ENCODE results near the gene TAB2.
A peak's percentile ranks its signal among the peaks of the same experiment; 100 is the strongest.

TAB2 gene

DNA sequence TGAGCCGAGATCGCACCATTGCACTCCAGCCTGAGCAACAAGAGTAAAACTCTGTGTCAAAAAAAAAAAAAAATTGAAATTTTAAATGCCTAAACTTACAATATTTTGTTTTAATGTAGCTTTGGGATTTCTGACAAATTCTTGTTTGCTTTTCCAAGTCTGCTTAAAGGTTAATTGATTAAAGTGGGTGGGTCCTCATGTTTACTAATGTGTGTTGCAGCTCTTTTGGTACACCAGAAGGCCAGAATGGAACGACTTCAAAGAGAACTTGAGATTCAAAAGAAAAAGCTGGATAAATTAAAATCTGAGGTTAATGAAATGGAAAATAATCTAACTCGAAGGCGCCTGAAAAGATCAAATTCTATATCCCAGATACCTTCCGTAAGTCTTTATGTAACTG is 79.9 kb downstream of the TAB2 start:
- no peak overlapping the region for H3K14ac ChIP-seq (ENCODE audit: low read length in 2 of 2)
- no peak overlapping the region for H3K27ac ChIP-seq (ENCODE audit: low read length, poor library complexity, severe bottlenecking)
- no peak overlapping the region for H3K4me2 ChIP-seq (ENCODE audit: low read length, poor library complexity, severe bottlenecking)
- H2BK12ac ChIP-seq (ENCODE audit: low read length in 2 of 2) = no peak overlapping the region
- H2AK5ac ChIP-seq (ENCODE audit: low read length, severe bottlenecking) = no peak overlapping the region
- no peaks in the 10 kb centered on the region for H3K4me1 ChIP-seq (ENCODE audit: control insufficient read depth, insufficient read depth, low read depth, low read length)
- H3K4ac ChIP-seq (ENCODE audit: low read depth in 1 of 2, low read length in 2 of 2) = no peak overlapping the region
- no peak overlapping the region for H3K18ac ChIP-seq (ENCODE audit: low read depth in 1 of 2, low read length in 2 of 2)
- no peaks in the 10 kb centered on the region for H3K27me3 ChIP-seq (ENCODE audit: control insufficient read depth in 1 of 2, insufficient read depth in 1 of 2, low read length in 2 of 2)
- no peak overlapping the region for H2AFZ ChIP-seq (ENCODE audit: low read depth, low read length)
- H4K8ac ChIP-seq (ENCODE audit: low read length) = no peak overlapping the region
- no peaks in the 10 kb centered on the region for H3K9me3 ChIP-seq (ENCODE audit: control insufficient read depth, low read length)
- peaks cover 11% of the 10 kb centered on the region for H3K79me1 ChIP-seq (replicated peaks; ENCODE audit: low read length, poor library complexity, severe bottlenecking)
- DNase-seq = no peak
- WGBS = 100% methylated on average over 1 of the region's 6 CpGs
- peaks cover 9 to 71% of the 10 kb centered on the region in 2 experiments for H3K36me3 ChIP-seq (ENCODE audit: control insufficient read depth in 1 of 2, insufficient read depth in 2 of 2, low read depth in 1 of 2, low read length in 2 of 2)
- no peak overlapping the region for H2BK120ac ChIP-seq (ENCODE audit: low read depth, low read length)
- no peak overlapping the region for H2BK5ac ChIP-seq (ENCODE audit: low read depth, low read length, poor library complexity, severe bottlenecking)
- H3K9ac ChIP-seq (ENCODE audit: low read length) = no peak overlapping the region
- H3K23ac ChIP-seq (ENCODE audit: low read length in 2 of 2) = no peak overlapping the region
- H4K91ac ChIP-seq (ENCODE audit: low read length) = no peak overlapping the region
- no peak overlapping the region for H3K4me3 ChIP-seq (ENCODE audit: insufficient read depth in 1 of 2, low read depth in 1 of 2, low read length in 2 of 2)
- no peak overlapping the region for H2BK15ac ChIP-seq (ENCODE audit: low read depth, poor library complexity, severe bottlenecking)

DNA sequence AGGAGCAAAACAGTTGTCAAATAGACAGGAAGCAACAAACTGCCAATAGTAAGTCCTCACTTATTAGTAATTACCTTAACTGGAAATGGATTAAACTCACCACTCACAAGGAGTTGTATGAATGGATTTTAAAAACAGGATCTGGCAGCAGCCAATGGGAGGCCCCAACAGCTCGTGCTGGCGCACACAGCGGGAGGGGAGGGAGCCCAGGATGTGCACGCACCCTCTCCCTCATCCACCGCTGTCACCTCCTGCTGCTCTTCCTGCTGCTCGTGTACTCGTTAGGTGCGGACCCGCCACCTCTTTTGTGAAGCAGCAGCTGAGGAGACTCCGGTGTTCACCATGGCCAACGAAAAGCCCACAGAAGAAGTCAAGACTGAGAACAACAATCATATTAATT is 82.5 kb downstream of the TAB2 start, which contains the start of gene SUMO4:
SUMO4 (plus strand) TSS at position 213 of the 400 bp plus-strand sequence; CDS start at position 343, 130 bp downstream.
- H3K79me1 ChIP-seq (replicated peaks; ENCODE audit: low read length, poor library complexity, severe bottlenecking) = peaks cover 13% of the 10 kb centered on the region
- no peak within 1 kb of the TSS for H2BK12ac ChIP-seq (ENCODE audit: low read length in 2 of 2)
- WGBS = 98% methylated on average over 11 of the region's 11 CpGs
- H2AFZ ChIP-seq (ENCODE audit: low read depth, low read length) = no peak within 1 kb of the TSS
- H3K36me3 ChIP-seq (ENCODE audit: control insufficient read depth in 1 of 2, insufficient read depth in 2 of 2, low read depth in 1 of 2, low read length in 2 of 2) = peaks cover 9 to 84% of the 10 kb centered on the region in 2 experiments
- H3K4ac ChIP-seq (ENCODE audit: low read depth in 1 of 2, low read length in 2 of 2) = no peak within 1 kb of the TSS
- no peak within 1 kb of the TSS for H3K27ac ChIP-seq (ENCODE audit: low read length, poor library complexity, severe bottlenecking)
- H3K27me3 ChIP-seq (ENCODE audit: control insufficient read depth in 1 of 2, insufficient read depth in 1 of 2, low read length in 2 of 2) = no peaks in the 10 kb centered on the region
- H2BK15ac ChIP-seq (ENCODE audit: low read depth, poor library complexity, severe bottlenecking) = no peak within 1 kb of the TSS
- H3K18ac ChIP-seq (ENCODE audit: low read depth in 1 of 2, low read length in 2 of 2) = no peak within 1 kb of the TSS
- no peak within 1 kb of the TSS for H3K4me3 ChIP-seq (ENCODE audit: insufficient read depth in 1 of 2, low read depth in 1 of 2, low read length in 2 of 2)
- no peaks in the 10 kb centered on the region for H3K9me3 ChIP-seq (ENCODE audit: control insufficient read depth, low read length)
- H2BK120ac ChIP-seq (ENCODE audit: low read depth, low read length) = no peak within 1 kb of the TSS
- no peaks in the 10 kb centered on the region for H3K4me1 ChIP-seq (ENCODE audit: control insufficient read depth, insufficient read depth, low read depth, low read length)
- H2BK5ac ChIP-seq (ENCODE audit: low read depth, low read length, poor library complexity, severe bottlenecking) = no peak within 1 kb of the TSS
- no peak within 1 kb of the TSS for H4K8ac ChIP-seq (ENCODE audit: low read length)
- no peak within 1 kb of the TSS for H3K14ac ChIP-seq (ENCODE audit: low read length in 2 of 2)
- no peak for DNase-seq
- H3K23ac ChIP-seq (ENCODE audit: low read length in 2 of 2) = no peak within 1 kb of the TSS
- no peak within 1 kb of the TSS for H3K4me2 ChIP-seq (ENCODE audit: low read length, poor library complexity, severe bottlenecking)
- H4K91ac ChIP-seq (ENCODE audit: low read length) = no peak within 1 kb of the TSS
- no peak within 1 kb of the TSS for H2AK5ac ChIP-seq (ENCODE audit: low read length, severe bottlenecking)
- no peak within 1 kb of the TSS for H3K9ac ChIP-seq (ENCODE audit: low read length)

DNA sequence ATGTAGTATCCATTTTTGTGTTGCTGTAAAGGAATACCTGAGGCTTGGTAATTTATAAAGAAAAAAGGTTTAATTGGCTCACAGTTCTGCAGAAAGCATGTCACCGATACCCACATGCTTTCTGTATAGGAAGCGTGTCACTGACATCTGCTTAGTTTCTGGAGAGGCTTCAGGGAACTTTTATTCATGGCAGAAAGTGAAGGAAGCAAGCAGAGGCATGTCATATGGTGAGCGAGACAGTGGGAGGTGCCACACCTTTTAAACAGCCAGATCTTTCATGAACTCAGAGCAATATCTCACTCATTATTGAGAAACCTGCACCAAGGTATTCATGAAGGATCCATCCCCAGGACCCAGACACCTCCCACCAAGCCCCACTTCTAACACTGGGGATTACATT is 86.0 kb downstream of the TAB2 start:
- no peak overlapping the region for H3K14ac ChIP-seq (ENCODE audit: low read length in 2 of 2)
- H3K27ac ChIP-seq (ENCODE audit: low read length, poor library complexity, severe bottlenecking) = no peak overlapping the region
- peaks cover 11% of the 10 kb centered on the region for H3K79me1 ChIP-seq (replicated peaks; ENCODE audit: low read length, poor library complexity, severe bottlenecking)
- H3K36me3 ChIP-seq (ENCODE audit: control insufficient read depth in 1 of 2, insufficient read depth in 2 of 2, low read depth in 1 of 2, low read length in 2 of 2) = peaks cover 6 to 78% of the 10 kb centered on the region in 2 experiments
- H3K9me3 ChIP-seq (ENCODE audit: control insufficient read depth, low read length) = no peaks in the 10 kb centered on the region
- no peak overlapping the region for H2AK5ac ChIP-seq (ENCODE audit: low read length, severe bottlenecking)
- no peak overlapping the region for H2BK12ac ChIP-seq (ENCODE audit: low read length in 2 of 2)
- H3K9ac ChIP-seq (ENCODE audit: low read length) = no peak overlapping the region
- no peaks in the 10 kb centered on the region for H3K27me3 ChIP-seq (ENCODE audit: control insufficient read depth in 1 of 2, insufficient read depth in 1 of 2, low read length in 2 of 2)
- H4K8ac ChIP-seq (ENCODE audit: low read length) = no peak overlapping the region
- H4K91ac ChIP-seq (ENCODE audit: low read length) = no peak overlapping the region
- H3K23ac ChIP-seq (ENCODE audit: low read length in 2 of 2) = no peak overlapping the region
- whole genome bisulfite sequencing = 100% methylated on average over 3 of the region's 3 CpGs
- H3K4me2 ChIP-seq (ENCODE audit: low read length, poor library complexity, severe bottlenecking) = no peak overlapping the region
- H2BK120ac ChIP-seq (ENCODE audit: low read depth, low read length) = no peak overlapping the region
- no peak overlapping the region for H2BK15ac ChIP-seq (ENCODE audit: low read depth, poor library complexity, severe bottlenecking)
- H3K18ac ChIP-seq (ENCODE audit: low read depth in 1 of 2, low read length in 2 of 2) = no peak overlapping the region
- no peak overlapping the region for H2AFZ ChIP-seq (ENCODE audit: low read depth, low read length)
- DNase-seq = no peak
- no peak overlapping the region for H3K4me3 ChIP-seq (ENCODE audit: insufficient read depth in 1 of 2, low read depth in 1 of 2, low read length in 2 of 2)
- H3K4me1 ChIP-seq (ENCODE audit: control insufficient read depth, insufficient read depth, low read depth, low read length) = no peaks in the 10 kb centered on the region
- no peak overlapping the region for H2BK5ac ChIP-seq (ENCODE audit: low read depth, low read length, poor library complexity, severe bottlenecking)
- no peak overlapping the region for H3K4ac ChIP-seq (ENCODE audit: low read depth in 1 of 2, low read length in 2 of 2)

DNA sequence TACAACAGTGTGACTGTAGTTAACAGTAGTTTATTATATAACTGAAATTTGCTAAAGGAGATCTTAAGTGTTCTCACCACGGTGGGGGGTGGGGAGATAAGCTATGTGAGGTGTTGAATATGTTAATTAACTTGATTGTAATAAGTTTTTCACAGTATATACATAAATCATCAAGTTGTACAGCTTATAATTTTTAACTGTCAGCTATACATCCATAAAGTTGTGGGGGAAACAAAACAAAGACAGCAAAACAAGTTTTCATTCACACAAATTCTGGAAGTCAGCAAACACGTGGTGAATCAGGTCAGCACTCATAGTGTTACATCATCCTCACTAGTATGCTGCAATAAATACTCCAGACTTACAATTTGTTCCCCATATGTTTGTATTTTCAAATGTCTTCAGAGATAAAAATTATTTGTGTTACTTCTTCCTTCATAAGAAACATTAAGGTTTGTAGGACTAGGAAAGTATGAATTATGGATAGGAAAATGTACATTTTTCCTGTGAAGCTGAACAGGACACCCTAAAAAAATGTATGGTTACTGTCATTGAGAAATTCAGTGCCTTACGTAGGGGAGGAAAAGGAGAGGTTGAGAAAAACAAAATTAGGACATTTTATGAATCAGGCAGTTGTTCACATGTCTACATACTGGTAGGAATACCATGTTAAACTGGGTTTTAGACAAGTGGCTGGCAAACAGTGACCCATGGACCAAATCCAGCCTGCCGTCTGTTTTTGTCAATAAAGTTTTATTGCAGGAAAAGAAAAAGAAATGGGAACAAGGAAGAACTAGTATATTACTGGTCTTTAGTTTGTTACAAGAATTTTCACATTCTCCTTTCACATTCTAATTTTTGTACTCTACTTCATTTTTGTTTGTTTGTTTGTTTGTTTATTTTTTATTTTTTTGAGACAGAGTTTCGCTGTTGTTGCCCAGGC is 88.6 kb downstream of the TAB2 start:
- DNase-seq = peak; percentile 54
- Histone ChIP-seq H3K27ac (ENCODE audit: low read length, poor library complexity, severe bottlenecking) (no peak overlapping the region), H3K4me3 (ENCODE audit: insufficient read depth in 1 of 2, low read depth in 1 of 2, low read length in 2 of 2) (no peak overlapping the region), H3K9me3 (ENCODE audit: control insufficient read depth, low read length) (no peaks in the 10 kb centered on the region), H2AK5ac (ENCODE audit: low read length, severe bottlenecking) (no peak overlapping the region), H2BK15ac (ENCODE audit: low read depth, poor library complexity, severe bottlenecking) (no peak overlapping the region), H3K4ac (ENCODE audit: low read depth in 1 of 2, low read length in 2 of 2) (no peak overlapping the region), H2BK5ac (ENCODE audit: low read depth, low read length, poor library complexity, severe bottlenecking) (no peak overlapping the region), H4K91ac (ENCODE audit: low read length) (no peak overlapping the region), H3K79me1 (replicated peaks; ENCODE audit: low read length, poor library complexity, severe bottlenecking) (peaks cover 5% of the 10 kb centered on the region), H3K23ac (ENCODE audit: low read length in 2 of 2) (no peak overlapping the region), H2BK12ac (ENCODE audit: low read length in 2 of 2) (no peak overlapping the region), H2BK120ac (ENCODE audit: low read depth, low read length) (no peak overlapping the region), H3K18ac (ENCODE audit: low read depth in 1 of 2, low read length in 2 of 2) (no peak overlapping the region), H4K8ac (ENCODE audit: low read length) (no peak overlapping the region), H2AFZ (ENCODE audit: low read depth, low read length) (no peak overlapping the region), H3K4me2 (ENCODE audit: low read length, poor library complexity, severe bottlenecking) (no peak overlapping the region), H3K27me3 (ENCODE audit: control insufficient read depth in 1 of 2, insufficient read depth in 1 of 2, low read length in 2 of 2) (no peaks in the 10 kb centered on the region), H3K36me3 (ENCODE audit: control insufficient read depth in 1 of 2, insufficient read depth in 2 of 2, low read depth in 1 of 2, low read length in 2 of 2) (peaks cover 0 to 77% of the 10 kb centered on the region in 2 experiments), H3K4me1 (ENCODE audit: control insufficient read depth, insufficient read depth, low read depth, low read length) (no peaks in the 10 kb centered on the region), H3K9ac (ENCODE audit: low read length) (no peak overlapping the region), H3K14ac (ENCODE audit: low read length in 2 of 2) (no peak overlapping the region)
- 85% methylated on average over 4 of the region's 5 CpGs for WGBS
